ENCODE results near the gene JAKMIP1. TPM values are rescaled to one million over a fixed set of nuclear protein-coding genes. Genes with fewer than 3 reads are reported as not detected.

The JAKMIP1 gene
- polyA plus RNA-seq, 3 donors, result 0.08 TPM; not detected in 2

- H3K4me1 Mint-ChIP-seq, result no peaks in the 10 kb centered on the region
- H3K4me3 Mint-ChIP-seq, result no peak overlapping the region
- H3K4me3 ChIP-seq (replicated peaks in 1 of 3; ENCODE audit: low read depth in 2 of 3, low read length in 3 of 3), result no peak overlapping the region
- no peaks in the 10 kb centered on the region for H3K36me3 Mint-ChIP-seq
- H3K27ac ChIP-seq (ENCODE audit: low read depth in 1 of 2, low read length in 2 of 2), result no peak overlapping the region
- no peaks in the 10 kb centered on the region for H3K9me3 Mint-ChIP-seq
- H3K9ac ChIP-seq (ENCODE audit: insufficient read depth, low read length, poor library complexity, severe bottlenecking), result no peak overlapping the region
- no peak overlapping the region for H2AFZ ChIP-seq (ENCODE audit: insufficient read depth, low read depth, low read length, poor library complexity, severe bottlenecking)
- H3K4me2 ChIP-seq (replicated peaks; ENCODE audit: extremely low read depth, low read length, poor library complexity, severe bottlenecking), result no peak overlapping the region
- WGBS (ENCODE audit: insufficient coverage), result 96% methylated on average over 9 of the region's 15 CpGs
- no peak overlapping the region for H3K27ac Mint-ChIP-seq
- no peak for TF ChIP-seq CTCF (IDR thresholded peaks at IDR 0.05)
- no peaks in the 10 kb centered on the region for H4K20me1 ChIP-seq (ENCODE audit: insufficient read depth, low read length)
- no peaks in the 10 kb centered on the region for H3K4me1 ChIP-seq (ENCODE audit: control insufficient read depth in 1 of 2, insufficient read depth in 2 of 2, low read length in 2 of 2)
- intact Hi-C loops (cut with micrococcal nuclease), result no loop called here
- H3K36me3 ChIP-seq (replicated peaks in 1 of 2; ENCODE audit: control insufficient read depth in 1 of 2, insufficient read depth in 2 of 2, low read length in 2 of 2), result no peaks in the 10 kb centered on the region
- no peak for DNase-seq
- H3K27me3 ChIP-seq (ENCODE audit: control insufficient read depth in 2 of 2, insufficient read depth in 2 of 2, low read length in 2 of 2), result no peaks in the 10 kb centered on the region
- H3K27me3 Mint-ChIP-seq (ENCODE audit: low read depth in 3 of 3), result peaks cover 8 to 20% (median 15%) of the 10 kb centered on the region in 3 donors
- no peaks in the 10 kb centered on the region for H3K9me3 ChIP-seq (replicated peaks in 1 of 2; ENCODE audit: control insufficient read depth in 1 of 2, insufficient read depth in 1 of 2, low read length in 2 of 2)
- no peaks in the 10 kb centered on the region for H3K79me2 ChIP-seq (ENCODE audit: insufficient read depth, low read length)
Measured at GRCh38 chr4:6152869-6153705, 47.3 kb downstream of the JAKMIP1 start.

GRCh38 chr4:6150046-6150735 lies 50.2 kb downstream of the JAKMIP1 start:
- no peak overlapping the region for H3K27ac ChIP-seq (ENCODE audit: low read depth in 1 of 2, low read length in 2 of 2)
- WGBS (ENCODE audit: insufficient coverage), result 94% methylated on average over 14 of the region's 18 CpGs
- Mint-ChIP-seq H3K36me3 (no peaks in the 10 kb centered on the region), H3K4me1 (no peaks in the 10 kb centered on the region), H3K9me3 (peaks cover 0 to 6% (median 2%) of the 10 kb centered on the region in 7 donors), H3K27me3 (ENCODE audit: low read depth in 3 of 3) (peaks cover 7 to 15% (median 15%) of the 10 kb centered on the region in 3 donors), H3K27ac (no peak overlapping the region), H3K4me3 (no peak overlapping the region)
- no peak for TF ChIP-seq CTCF (IDR thresholded peaks at IDR 0.05)
- intact Hi-C loops (cut with micrococcal nuclease), result no loop called here
- H3K9ac ChIP-seq (ENCODE audit: insufficient read depth, low read length, poor library complexity, severe bottlenecking), result no peak overlapping the region
- no peak for DNase-seq
- H3K27me3 ChIP-seq (ENCODE audit: control insufficient read depth in 2 of 2, insufficient read depth in 2 of 2, low read length in 2 of 2), result no peaks in the 10 kb centered on the region
- H4K20me1 ChIP-seq (ENCODE audit: insufficient read depth, low read length), result no peaks in the 10 kb centered on the region
- H3K4me1 ChIP-seq (ENCODE audit: control insufficient read depth in 1 of 2, insufficient read depth in 2 of 2, low read length in 2 of 2), result no peaks in the 10 kb centered on the region
- H3K4me3 ChIP-seq (replicated peaks in 1 of 3; ENCODE audit: low read depth in 2 of 3, low read length in 3 of 3), result no peak overlapping the region
- no peaks in the 10 kb centered on the region for H3K9me3 ChIP-seq (replicated peaks in 1 of 2; ENCODE audit: control insufficient read depth in 1 of 2, insufficient read depth in 1 of 2, low read length in 2 of 2)
- H2AFZ ChIP-seq (ENCODE audit: insufficient read depth, low read depth, low read length, poor library complexity, severe bottlenecking), result no peak overlapping the region
- no peaks in the 10 kb centered on the region for H3K36me3 ChIP-seq (replicated peaks in 1 of 2; ENCODE audit: control insufficient read depth in 1 of 2, insufficient read depth in 2 of 2, low read length in 2 of 2)
- no peak overlapping the region for H3K4me2 ChIP-seq (replicated peaks; ENCODE audit: extremely low read depth, low read length, poor library complexity, severe bottlenecking)
- H3K79me2 ChIP-seq (ENCODE audit: insufficient read depth, low read length), result no peaks in the 10 kb centered on the region

Data from CD14-positive monocyte (primary cell).